Activated CD8-positive, alpha-beta T cell treated with anti-CD3 and anti-CD28 coated beads, Interleukin-2, amount 10 ng/mL, durations not matched to agents 7 days and 5 days (primary cell): Measurements from ENCODE around the gene EHBP1L1. TPM values are rescaled to one million over a fixed set of nuclear protein-coding genes. Genes with fewer than 3 reads are reported as not detected.

Experiments
- ATAC-seq: fragments of 150-1000 bp; cut with Tn5 transposase; one replicate; pipeline ENCODE4 v1.10.0; 2021; ENCODE audit warnings: moderate library complexity
- CTCF ChIA-PET: fragments of 350-600 bp; sonication (Branson Sonifier 250); formaldehyde crosslinking; loops from one replicate; lab custom pipeline; 2021; ENCODE audit warnings: antibody characterized with exemption; lab: Charles Lee
- POLR2A ChIA-PET: fragments of 350-600 bp; sonication (Branson Sonifier 250); formaldehyde crosslinking; loops from one replicate; lab custom pipeline; 2021; ENCODE audit warnings: antibody characterized with exemption; lab: Charles Lee
- DNase-seq: peaks from one replicate; pipeline ENCODE4 v3.0.0-alpha.2; 2020
- H3K27ac Mint-ChIP-seq: one replicate; pipeline ENCODE4 v1.8.0; 2021; ENCODE audit warnings: mild to moderate bottlenecking, mixed read lengths
- H3K27me3 Mint-ChIP-seq: one replicate; pipeline ENCODE4 v1.8.0; 2021; ENCODE audit warnings: low read depth, mixed read lengths
- H3K36me3 Mint-ChIP-seq: one replicate; pipeline ENCODE4 v1.8.0; 2021; ENCODE audit warnings: low read depth, mixed read lengths
- H3K4me1 Mint-ChIP-seq: one replicate; pipeline ENCODE4 v1.8.0; 2021; ENCODE audit warnings: low read depth, mixed read lengths
- H3K4me3 Mint-ChIP-seq: one replicate; pipeline ENCODE4 v1.8.0; 2021; ENCODE audit warnings: mild to moderate bottlenecking, mixed read lengths
- H3K9me3 Mint-ChIP-seq: one replicate; pipeline ENCODE4 v1.8.0; 2022; ENCODE audit warnings: mixed read lengths; ENCODE audit not compliant: insufficient read depth
- total RNA-seq, 2 experiments: library from RNA; stranded (reverse); gene quantifications; one replicate each; pipeline ENCODE4 v1.2.3, GENCODE V29; 2021

EHBP1L1 gene
- total RNA-seq, 2 experiments from 2014 or later = 94.4 to 95.3 TPM

DNA sequence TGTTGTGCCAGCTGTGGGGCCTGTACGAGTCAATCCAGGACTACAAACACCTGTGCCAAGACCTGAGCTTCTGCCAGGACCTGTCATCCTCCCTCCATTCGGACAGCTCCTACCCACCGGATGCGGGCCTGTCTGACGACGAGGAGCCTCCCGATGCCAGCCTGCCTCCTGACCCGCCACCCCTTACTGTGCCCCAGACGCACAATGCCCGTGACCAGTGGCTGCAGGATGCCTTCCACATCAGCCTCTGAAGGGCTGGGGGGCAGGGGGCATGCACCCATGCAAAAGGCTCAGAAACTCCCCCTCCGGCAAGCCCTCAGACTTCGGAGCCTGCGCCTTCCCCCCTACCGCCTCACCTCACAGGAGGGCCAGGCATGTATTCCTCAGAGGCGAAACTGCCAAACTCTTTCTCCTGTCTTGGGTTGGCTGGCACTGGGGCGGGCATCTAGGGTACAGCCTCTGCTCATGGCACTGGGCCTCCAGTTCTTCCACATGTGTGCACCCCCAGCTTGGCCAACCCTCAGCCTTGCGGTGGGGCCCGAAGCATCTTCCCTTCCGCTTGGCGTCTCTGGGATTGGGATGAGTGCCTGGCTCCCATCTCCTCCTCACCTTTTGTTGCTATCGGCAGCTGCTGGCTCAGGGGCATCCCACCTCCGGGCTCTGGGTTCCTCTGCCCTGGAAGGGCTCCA lies 2.3 kb upstream of the EHBP1L1 start:
- ChIA-PET POLR2A (interaction anchor here (0.7 to 6.0 kb wide), 11 partner anchors 12 to 138 kb away, joined by 3 to 38 read pairs (median 3); partner anchors contain the start of genes MALAT1, MAP3K11 and PCNX3), CTCF (interaction anchor here (0.8 to 4.7 kb wide), 15 partner anchors 10 to 65 kb away, joined by 3 to 95 read pairs (median 9); partner anchors contain the start of genes KCNK7, PCNX3 and SCYL1)
- peak overlapping the region; percentile 86 for H3K27ac Mint-ChIP-seq
- ATAC-seq (no peak), DNase-seq (peak; percentile 43)
- peaks cover 31% of the 10 kb centered on the region for H3K36me3 Mint-ChIP-seq
- no peaks in the 10 kb centered on the region for H3K9me3 Mint-ChIP-seq
- peak overlapping the region; percentile 83 for H3K4me3 Mint-ChIP-seq
- no peaks in the 10 kb centered on the region for H3K27me3 Mint-ChIP-seq
- peaks cover 66% of the 10 kb centered on the region for H3K4me1 Mint-ChIP-seq

GRCh38 chr11:65574109-65574810 lies 1.6 kb upstream of the EHBP1L1 start:
- peak; percentile 92 for DNase-seq
- Mint-ChIP-seq H3K9me3 (no peaks in the 10 kb centered on the region), H3K4me3 (peak overlapping the region; percentile 91), H3K36me3 (peaks cover 34% of the 10 kb centered on the region), H3K4me1 (peaks cover 65% of the 10 kb centered on the region), H3K27ac (peak overlapping the region; percentile 89), H3K27me3 (no peaks in the 10 kb centered on the region)
- POLR2A ChIA-PET = interaction anchor here (0.7 to 6.0 kb wide), 8 partner anchors 12 to 137 kb away, joined by 3 to 38 read pairs (median 4); partner anchors contain the start of gene MALAT1
- peak; percentile 26 for ATAC-seq
- CTCF ChIA-PET = interaction anchor here (0.8 to 4.7 kb wide), 8 partner anchors 13 to 41 kb away, joined by 3 to 95 read pairs (median 30); partner anchors contain the start of genes KCNK7 and PCNX3

DNA sequence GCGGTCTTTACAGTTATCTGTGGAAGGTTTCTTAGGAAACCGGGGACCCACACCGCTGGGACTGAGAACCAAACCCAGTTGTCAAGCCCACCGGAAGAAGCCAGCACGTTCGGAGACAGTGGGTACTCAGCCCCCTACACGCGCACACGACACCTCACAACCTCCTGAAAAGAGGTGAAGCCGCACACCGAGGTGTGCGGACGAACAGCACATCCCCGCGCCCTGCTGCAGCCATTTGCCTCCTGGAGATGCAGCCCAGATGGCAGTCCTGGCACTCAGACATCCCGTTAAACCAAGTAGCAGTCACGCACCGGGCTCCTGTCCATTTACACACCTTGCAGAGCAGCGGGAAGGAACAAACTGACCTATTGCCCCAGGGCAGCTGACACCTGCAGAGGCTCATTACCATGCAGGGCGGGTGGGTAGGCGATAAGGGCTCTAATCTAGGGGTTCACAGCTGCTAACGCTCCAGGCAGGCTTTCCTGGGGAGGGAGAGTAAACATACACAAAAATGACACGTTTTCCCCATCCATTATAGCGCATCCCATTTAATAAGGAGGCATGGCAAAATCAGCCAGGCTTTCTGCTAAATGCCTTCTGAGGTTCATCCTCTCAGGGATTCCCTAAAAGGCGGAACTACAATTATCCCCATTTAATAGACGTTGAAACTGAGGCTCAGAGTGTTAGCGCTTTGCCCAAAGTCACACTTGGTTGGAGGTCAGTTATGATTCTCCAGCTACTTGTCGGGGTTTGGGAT lies 864 bp upstream of the EHBP1L1 start:
- H3K4me1 Mint-ChIP-seq = peaks cover 66% of the 10 kb centered on the region
- ATAC-seq (peak; percentile 5), DNase-seq (no peak)
- no peaks in the 10 kb centered on the region for H3K27me3 Mint-ChIP-seq
- ChIA-PET CTCF (interaction anchor here (0.8 to 5.2 kb wide), 8 partner anchors 13 to 314 kb away, joined by 3 to 88 read pairs (median 6); partner anchors contain the start of genes KCNK7 and PCNX3), POLR2A (interaction anchor here (0.7 to 2.1 kb wide), 9 partner anchors 11 to 457 kb away, joined by 3 to 9 read pairs (median 4); partner anchors contain the start of gene ZNHIT2)
- peak overlapping the region; percentile 89 for H3K27ac Mint-ChIP-seq
- H3K4me3 Mint-ChIP-seq = peak overlapping the region; percentile 91
- peaks cover 42% of the 10 kb centered on the region for H3K36me3 Mint-ChIP-seq
- no peaks in the 10 kb centered on the region for H3K9me3 Mint-ChIP-seq

DNA sequence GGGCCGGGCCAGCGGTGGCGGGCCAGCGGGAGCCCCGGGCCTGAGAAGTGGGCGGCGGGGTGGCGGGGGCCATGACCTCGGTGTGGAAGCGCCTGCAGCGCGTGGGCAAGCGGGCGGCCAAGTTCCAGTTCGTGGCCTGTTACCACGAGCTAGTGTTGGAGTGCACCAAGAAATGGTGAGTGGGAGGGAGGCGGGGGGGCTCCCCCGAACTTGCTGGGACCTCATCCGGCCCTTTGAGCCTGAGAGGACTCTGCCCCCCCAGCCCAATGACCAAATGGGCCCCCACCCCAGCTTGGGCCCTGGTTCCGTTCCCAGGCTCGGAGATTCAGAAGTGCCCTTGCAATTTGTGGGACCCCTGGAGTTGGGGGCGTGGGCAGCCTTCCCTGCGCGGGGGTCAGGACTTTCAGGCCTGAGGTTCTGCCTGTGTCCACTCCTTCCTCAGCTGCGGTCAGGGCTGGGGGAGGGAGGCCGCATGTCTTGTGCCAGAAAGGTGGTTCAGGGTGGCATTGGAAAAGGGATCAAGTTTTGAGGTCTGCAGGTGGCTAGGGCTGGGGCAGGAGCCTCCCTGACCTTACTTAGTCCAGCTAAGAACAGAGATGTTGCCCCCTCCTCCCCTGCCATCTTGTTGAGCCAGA lies 496 bp downstream of the EHBP1L1 start:
- Mint-ChIP-seq H3K27ac (peak overlapping the region; percentile 80), H3K36me3 (peaks cover 43% of the 10 kb centered on the region), H3K4me3 (peak overlapping the region; percentile 86), H3K4me1 (peaks cover 56% of the 10 kb centered on the region), H3K9me3 (no peaks in the 10 kb centered on the region), H3K27me3 (no peaks in the 10 kb centered on the region)
- peak; percentile 36 for DNase-seq
- CTCF ChIA-PET = interaction anchor here (0.8 to 5.2 kb wide), 8 partner anchors 11 to 39 kb away, joined by 3 to 88 read pairs (median 5); partner anchors contain the start of genes KCNK7 and PCNX3
- ATAC-seq = no peak
- POLR2A ChIA-PET = interaction anchor here (0.5 to 2.1 kb wide), 8 partner anchors 10 to 243 kb away, joined by 3 to 9 read pairs (median 4); partner anchors contain the start of gene DPF2

GRCh38 chr11:65576867-65577755 lies 1.3 kb downstream of the EHBP1L1 start:
- peak overlapping the region; percentile 86 for H3K4me3 Mint-ChIP-seq
- H3K4me1 Mint-ChIP-seq = peaks cover 51% of the 10 kb centered on the region
- ChIA-PET CTCF (interaction anchor here (0.9 to 5.2 kb wide), 5 partner anchors 11 to 161 kb away, joined by 3 to 88 read pairs (median 33); partner anchors contain the start of gene KCNK7), POLR2A (interaction anchor here (0.5 to 2.1 kb wide), 10 partner anchors 9 to 193 kb away, joined by 3 to 9 read pairs (median 4); no protein-coding TSS in a partner anchor)
- ATAC-seq = no peak
- no peaks in the 10 kb centered on the region for H3K9me3 Mint-ChIP-seq
- peaks cover 47% of the 10 kb centered on the region for H3K36me3 Mint-ChIP-seq
- peak overlapping the region; percentile 80 for H3K27ac Mint-ChIP-seq
- DNase-seq = peak; percentile 38
- H3K27me3 Mint-ChIP-seq = no peaks in the 10 kb centered on the region

DNA sequence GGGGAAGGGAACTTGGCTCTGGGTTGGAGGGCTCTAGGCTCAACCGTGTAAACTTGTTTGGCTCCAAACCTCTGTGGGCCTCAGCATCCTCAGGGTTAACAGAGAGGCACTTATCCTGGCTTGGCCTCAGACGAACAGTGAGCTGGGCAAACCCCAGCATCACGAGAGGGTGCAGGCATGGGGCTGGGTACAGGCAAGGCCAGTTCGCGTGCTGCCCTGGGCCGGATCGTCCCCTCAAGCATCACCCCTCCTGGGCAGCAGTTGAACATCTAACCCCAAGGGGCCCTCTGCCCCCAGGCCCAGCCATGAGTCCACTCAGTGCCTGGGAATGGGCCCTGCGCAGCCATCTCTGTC lies 1.9 kb downstream of the EHBP1L1 start:
- Mint-ChIP-seq H3K4me1 (peaks cover 49% of the 10 kb centered on the region), H3K9me3 (no peaks in the 10 kb centered on the region), H3K36me3 (peaks cover 52% of the 10 kb centered on the region), H3K27me3 (no peaks in the 10 kb centered on the region), H3K4me3 (peak overlapping the region; percentile 61), H3K27ac (peak overlapping the region; percentile 37)
- POLR2A ChIA-PET = interaction anchor here (1.8 kb wide), 2 partner anchors 9 to 33 kb away, joined by 5 to 9 read pairs; no protein-coding TSS in a partner anchor
- DNase-seq (no peak), ATAC-seq (no peak)
- CTCF ChIA-PET = interaction anchor here (1.2 to 5.2 kb wide), 4 partner anchors 10 to 162 kb away, joined by 3 to 88 read pairs (median 37); partner anchors contain the start of gene KCNK7

GRCh38 chr11:65578134-65578533 lies 2.3 kb downstream of the EHBP1L1 start:
- Mint-ChIP-seq H3K27me3 (no peaks in the 10 kb centered on the region), H3K4me1 (peaks cover 50% of the 10 kb centered on the region), H3K4me3 (peak overlapping the region; percentile 61), H3K36me3 (peaks cover 54% of the 10 kb centered on the region), H3K27ac (peak overlapping the region; percentile 37), H3K9me3 (no peaks in the 10 kb centered on the region)
- DNase-seq = no peak
- no peak for ATAC-seq
- CTCF ChIA-PET = interaction anchor here (1.2 to 5.2 kb wide), 3 partner anchors 10 to 162 kb away, joined by 3 to 88 read pairs (median 33); no protein-coding TSS in a partner anchor
- POLR2A ChIA-PET = interaction anchor here (1.8 kb wide), 1 partner anchor 32 kb away, joined by 5 read pairs; no protein-coding TSS in a partner anchor

- CTCF ChIA-PET = interaction anchor here (1.3 to 5.2 kb wide), 4 partner anchors 9 to 38 kb away, joined by 3 to 88 read pairs (median 20); no protein-coding TSS in a partner anchor
- peaks cover 53% of the 10 kb centered on the region for H3K36me3 Mint-ChIP-seq
- peak overlapping the region; percentile 46 for H3K4me3 Mint-ChIP-seq
- POLR2A ChIA-PET = interaction anchor here (1.8 kb wide), 1 partner anchor 32 kb away, joined by 5 read pairs; no protein-coding TSS in a partner anchor
- H3K27me3 Mint-ChIP-seq = no peaks in the 10 kb centered on the region
- no peaks in the 10 kb centered on the region for H3K9me3 Mint-ChIP-seq
- H3K27ac Mint-ChIP-seq = peak overlapping the region; percentile 37
- DNase-seq (no peak), ATAC-seq (no peak)
- H3K4me1 Mint-ChIP-seq = peaks cover 49% of the 10 kb centered on the region
Observed at GRCh38 chr11:65578667-65579066, 2.8 kb downstream of the EHBP1L1 start.

GRCh38 chr11:65579291-65579690 lies 3.4 kb downstream of the EHBP1L1 start:
- no peak overlapping the region for H3K4me3 Mint-ChIP-seq
- DNase-seq (no peak), ATAC-seq (no peak)
- peak overlapping the region; percentile 52 for H3K27ac Mint-ChIP-seq
- H3K27me3 Mint-ChIP-seq = no peaks in the 10 kb centered on the region
- CTCF ChIA-PET = interaction anchor here (1.3 to 5.2 kb wide), 3 partner anchors 9 to 39 kb away, joined by 3 to 33 read pairs (median 6); no protein-coding TSS in a partner anchor
- peaks cover 52% of the 10 kb centered on the region for H3K36me3 Mint-ChIP-seq
- peaks cover 49% of the 10 kb centered on the region for H3K4me1 Mint-ChIP-seq
- POLR2A ChIA-PET = no interaction called here
- no peaks in the 10 kb centered on the region for H3K9me3 Mint-ChIP-seq
